BJ (cell line): Measurements from ENCODE around the gene IL36RN. TPM values are rescaled to one million over a fixed set of nuclear protein-coding genes. Genes with fewer than 3 reads are reported as not detected.

Experiments
- CTCF ChIA-PET: fragments of 350-600 bp; formaldehyde crosslinking; extraction: SDS; loops from one replicate; lab custom pipeline; 2021; ENCODE audit warnings: antibody characterized with exemption, inconsistent platforms; lab: Yijun Ruan, JAX
- POLR2A ChIA-PET: fragments of 300-600 bp; sonication (Branson Sonifier 250); formaldehyde crosslinking; extraction: SDS; loops from one replicate; lab custom pipeline; 2021; ENCODE audit warnings: antibody characterized with exemption; lab: Charles Lee
- DNase-seq: peaks from one replicate; pipeline ENCODE4 v3.0.0-alpha.2; 2011; ENCODE audit warnings: low read depth
- H3K27me3 ChIP-seq: 2 replicates; pipeline ENCODE4 v1.6.0; 2011; ENCODE audit warnings: low read length; ENCODE audit not compliant: control insufficient read depth, insufficient read depth
- H3K36me3 ChIP-seq: 2 replicates; pipeline ENCODE4 v1.5.1; 2011; ENCODE audit warnings: low read length; ENCODE audit not compliant: control insufficient read depth, insufficient read depth
- H3K4me3 ChIP-seq: 2 replicates; pipeline ENCODE4 v1.5.1; 2011; ENCODE audit warnings: low read depth, mild to moderate bottlenecking, control low read depth, low read length
- polyA plus RNA-seq: library from polyadenylated mRNA; depleted of rRNA; stranded (reverse); fragments of >200 nt; gene quantifications from 2 replicates; pipeline ENCODE4 v1.2.3, GENCODE V29; 2011
- TF ChIP-seq, protein P1 (sequence below): IDR thresholded peaks from 2 replicates; pipeline ENCODE4 v1.5.1; 2011; ENCODE audit warnings: low read depth, mild to moderate bottlenecking, control low read depth, inconsistent platforms, low read length, moderate library complexity; ENCODE audit not compliant: insufficient read depth

Gene IL36RN
- polyA plus RNA-seq, 1 experiment = not detected

DNA sequence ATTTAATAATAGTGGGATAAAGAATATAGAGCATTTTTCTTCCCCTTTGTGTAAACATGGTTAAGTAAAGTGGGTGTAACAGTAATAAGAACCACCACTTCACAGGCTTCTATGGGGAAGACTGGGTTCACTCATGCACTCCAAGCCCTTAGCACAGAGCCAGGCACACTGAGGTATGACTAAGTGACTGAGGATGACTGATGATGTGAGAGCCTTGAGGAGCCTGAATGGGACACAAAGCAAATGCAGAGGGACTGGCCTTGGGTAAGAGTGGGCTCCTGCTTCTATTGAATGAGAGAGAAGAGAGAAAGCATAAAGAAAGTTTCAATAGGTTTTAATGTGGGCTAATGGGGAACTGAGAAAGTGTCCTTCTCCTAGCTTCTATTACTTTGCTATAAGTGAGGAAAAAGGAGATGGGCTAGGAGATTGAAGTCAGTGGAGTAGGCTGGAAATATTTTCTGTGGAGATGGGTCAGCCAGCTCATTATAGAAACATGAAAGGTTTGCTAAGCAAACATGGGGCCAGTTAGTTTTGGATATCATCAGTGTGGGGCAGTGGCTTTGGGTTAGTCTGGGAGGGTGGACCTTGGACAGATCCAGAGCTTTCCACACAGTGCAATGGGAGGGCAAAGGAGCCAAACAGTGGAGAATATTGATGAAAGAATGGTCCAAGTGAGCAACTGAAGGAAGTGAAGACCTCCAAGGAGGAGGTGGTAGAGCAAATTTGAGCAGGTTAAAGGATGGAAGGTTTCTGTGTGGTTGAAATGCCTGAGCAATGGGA lies 29.4 kb downstream of the IL36RN start:
- no peak overlapping the region for H3K4me3 ChIP-seq
- ChIA-PET CTCF (interaction anchor here (1.8 to 2.2 kb wide), 2 partner anchors 9 to 111 kb away, joined by 9 to 11 read pairs; no protein-coding TSS in a partner anchor), POLR2A (no interaction called here)
- H3K27me3 ChIP-seq = peaks cover 11% of the 10 kb centered on the region
- TF ChIP-seq, protein P1, sequence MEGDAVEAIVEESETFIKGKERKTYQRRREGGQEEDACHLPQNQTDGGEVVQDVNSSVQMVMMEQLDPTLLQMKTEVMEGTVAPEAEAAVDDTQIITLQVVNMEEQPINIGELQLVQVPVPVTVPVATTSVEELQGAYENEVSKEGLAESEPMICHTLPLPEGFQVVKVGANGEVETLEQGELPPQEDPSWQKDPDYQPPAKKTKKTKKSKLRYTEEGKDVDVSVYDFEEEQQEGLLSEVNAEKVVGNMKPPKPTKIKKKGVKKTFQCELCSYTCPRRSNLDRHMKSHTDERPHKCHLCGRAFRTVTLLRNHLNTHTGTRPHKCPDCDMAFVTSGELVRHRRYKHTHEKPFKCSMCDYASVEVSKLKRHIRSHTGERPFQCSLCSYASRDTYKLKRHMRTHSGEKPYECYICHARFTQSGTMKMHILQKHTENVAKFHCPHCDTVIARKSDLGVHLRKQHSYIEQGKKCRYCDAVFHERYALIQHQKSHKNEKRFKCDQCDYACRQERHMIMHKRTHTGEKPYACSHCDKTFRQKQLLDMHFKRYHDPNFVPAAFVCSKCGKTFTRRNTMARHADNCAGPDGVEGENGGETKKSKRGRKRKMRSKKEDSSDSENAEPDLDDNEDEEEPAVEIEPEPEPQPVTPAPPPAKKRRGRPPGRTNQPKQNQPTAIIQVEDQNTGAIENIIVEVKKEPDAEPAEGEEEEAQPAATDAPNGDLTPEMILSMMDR = no peak
- DNase-seq = no peak
- no peaks in the 10 kb centered on the region for H3K36me3 ChIP-seq

DNA sequence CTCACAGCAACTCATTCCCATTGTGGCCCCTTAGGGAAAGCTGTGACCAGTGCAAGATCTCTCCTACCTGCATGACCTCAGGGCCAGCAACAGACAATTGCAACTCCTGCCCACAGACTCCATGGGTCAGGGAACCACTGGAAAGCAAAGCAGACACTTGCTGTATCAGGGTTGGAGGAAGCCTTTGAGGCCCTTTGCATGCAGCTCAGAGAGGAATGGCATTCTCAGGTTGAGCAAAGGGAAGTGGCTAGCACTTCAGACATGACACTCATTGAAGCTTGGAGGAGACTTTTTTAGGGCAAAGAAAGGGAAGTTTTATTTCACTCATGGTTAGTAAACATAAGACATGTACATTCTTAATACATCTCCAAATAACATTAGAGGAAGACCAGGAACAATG lies 30.9 kb downstream of the IL36RN start:
- no peak for DNase-seq
- Histone ChIP-seq H3K27me3 (peaks cover 13% of the 10 kb centered on the region), H3K36me3 (no peaks in the 10 kb centered on the region), H3K4me3 (no peak overlapping the region)
- TF ChIP-seq, protein P1 = no peak
- ChIA-PET POLR2A (no interaction called here), CTCF (interaction anchor here (1.0 to 2.3 kb wide), 4 partner anchors 10 to 300 kb away, joined by 3 to 10 read pairs (median 6); no protein-coding TSS in a partner anchor)

DNA sequence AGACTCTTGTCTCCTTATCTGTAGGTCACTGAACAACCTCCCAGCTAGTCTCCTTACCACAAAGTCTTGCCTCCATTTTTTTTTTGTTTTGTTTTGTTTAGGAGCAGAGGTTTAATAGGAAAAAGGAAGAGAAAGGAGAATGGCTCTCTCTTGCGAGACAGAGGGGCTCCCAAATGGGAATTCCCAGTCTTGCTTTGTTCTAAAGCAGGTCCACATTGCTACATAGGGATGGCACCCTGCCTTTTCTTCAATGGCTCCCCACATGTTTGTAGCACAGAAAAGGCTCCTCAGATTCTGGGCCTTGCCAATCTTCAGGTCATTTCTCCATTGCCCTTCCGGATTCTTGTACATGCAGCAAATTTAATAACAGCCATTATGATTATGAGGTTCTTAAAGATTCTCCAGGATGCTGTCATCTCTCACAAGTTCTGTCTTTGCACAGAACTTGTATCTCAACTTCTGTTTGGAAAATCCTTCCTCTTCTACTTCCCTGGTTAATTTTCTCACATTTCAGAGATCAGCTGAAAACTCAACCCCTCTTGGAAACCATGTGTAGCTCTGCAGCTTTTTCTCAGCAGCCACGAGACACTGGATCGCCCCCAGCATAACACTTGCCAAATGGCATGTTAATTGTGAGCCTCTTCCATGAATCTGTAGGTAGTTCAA lies 32.4 kb downstream of the IL36RN start:
- Histone ChIP-seq H3K27me3 (peaks cover 13% of the 10 kb centered on the region), H3K4me3 (no peak overlapping the region), H3K36me3 (no peaks in the 10 kb centered on the region)
- ChIA-PET POLR2A (no interaction called here), CTCF (interaction anchor here (0.8 to 2.3 kb wide), 2 partner anchors 11 to 50 kb away, joined by 4 to 10 read pairs; no protein-coding TSS in a partner anchor)
- TF ChIP-seq, protein P1 = no peak
- no peak for DNase-seq

DNA sequence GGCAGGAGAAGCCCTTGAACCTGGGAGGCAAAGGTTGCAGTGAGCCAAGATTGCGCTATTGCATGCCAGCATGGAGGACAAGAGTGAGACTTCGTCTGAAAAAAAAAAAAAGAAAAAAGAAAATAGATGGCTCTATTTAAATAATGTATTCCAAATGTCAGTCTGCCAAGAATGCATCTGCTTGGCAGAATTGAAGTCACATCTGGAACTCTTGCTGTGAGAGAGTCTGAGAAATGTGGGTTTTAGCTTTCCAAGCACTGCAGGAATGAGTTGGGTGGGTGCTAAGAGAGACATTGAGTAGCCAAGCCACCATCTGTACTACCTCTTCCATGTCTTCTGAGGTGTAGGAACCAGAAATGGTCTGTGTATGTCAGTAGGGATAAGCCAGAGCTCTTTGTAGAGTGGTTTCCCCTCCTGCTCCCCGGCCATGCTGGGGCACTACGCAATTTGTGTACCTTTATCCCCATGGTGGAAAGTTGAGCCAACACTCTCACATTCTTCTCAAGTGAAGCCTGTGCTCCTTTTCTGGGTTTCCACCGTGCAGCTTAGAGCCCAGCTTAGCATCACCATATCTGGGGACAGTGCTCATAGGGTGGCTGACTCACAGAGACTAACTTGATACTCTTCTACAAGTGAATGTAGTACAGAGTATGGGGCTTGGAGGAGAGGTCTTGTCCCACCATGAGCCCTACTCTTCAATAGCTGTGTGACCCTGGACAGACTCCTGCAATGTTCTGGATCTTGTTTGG lies 34.0 kb downstream of the IL36RN start:
- ChIA-PET POLR2A (no interaction called here), CTCF (interaction anchor here (1.5 to 2.1 kb wide), 3 partner anchors 9 to 106 kb away, joined by 3 to 6 read pairs (median 4); no protein-coding TSS in a partner anchor)
- Histone ChIP-seq H3K4me3 (no peak overlapping the region), H3K36me3 (no peaks in the 10 kb centered on the region), H3K27me3 (peaks cover 9% of the 10 kb centered on the region; the same call in 1 of the 2 replicates)
- TF ChIP-seq, protein P1 = no peak
- DNase-seq = no peak
